ENCODE results near the gene PPP2R3B. TPM values are rescaled to one million over a fixed set of nuclear protein-coding genes. Genes with fewer than 3 reads are reported as not detected.

PPP2R3B gene
- total RNA-seq, 1 experiment from 2014 or later, result 13.8 TPM

DNA sequence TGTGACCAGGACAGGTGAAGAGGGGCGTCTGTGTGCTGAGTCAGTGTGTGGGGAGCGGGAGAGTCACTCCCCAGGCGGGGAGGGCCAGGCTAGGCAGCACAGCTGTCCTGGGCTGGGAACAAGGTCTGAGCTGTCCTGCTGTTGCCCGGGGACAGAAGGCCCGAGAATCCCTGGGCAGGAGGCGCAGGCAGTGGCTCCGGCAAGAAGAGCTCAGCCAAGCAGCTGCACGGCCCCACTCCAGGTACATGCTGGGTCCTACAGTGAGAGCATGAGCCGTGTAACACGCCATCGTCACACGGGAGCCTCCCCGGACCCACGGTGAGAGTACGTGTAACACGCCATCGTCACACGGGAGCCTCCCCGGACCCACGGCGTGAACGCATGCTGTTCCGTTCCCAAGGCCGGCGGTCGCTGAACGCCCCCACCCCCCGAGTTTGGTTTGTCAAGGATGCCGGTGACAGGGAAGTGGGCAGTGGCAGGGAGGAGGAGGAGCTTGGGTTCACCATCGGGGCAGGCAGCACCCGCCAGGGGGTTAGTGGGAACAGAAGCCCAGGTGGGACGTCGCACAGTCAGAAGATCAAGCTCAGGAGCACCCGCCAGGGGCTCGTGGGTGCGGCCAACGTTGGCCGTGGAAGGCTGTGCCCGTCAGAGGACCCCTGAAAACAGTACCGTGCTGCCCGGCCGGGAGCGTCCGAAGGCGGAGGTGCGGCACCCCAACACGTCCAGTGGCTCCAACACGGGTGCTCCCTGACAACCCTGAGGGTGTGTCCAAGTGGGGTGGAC is 15.6 kb downstream of the PPP2R3B start:
- no peak for DNase-seq (ENCODE audit: low read depth)

- no peak for DNase-seq (ENCODE audit: low read depth)
Measured at GRCh38 chrX:370244-370962, 16.3 kb downstream of the PPP2R3B start.

DNA sequence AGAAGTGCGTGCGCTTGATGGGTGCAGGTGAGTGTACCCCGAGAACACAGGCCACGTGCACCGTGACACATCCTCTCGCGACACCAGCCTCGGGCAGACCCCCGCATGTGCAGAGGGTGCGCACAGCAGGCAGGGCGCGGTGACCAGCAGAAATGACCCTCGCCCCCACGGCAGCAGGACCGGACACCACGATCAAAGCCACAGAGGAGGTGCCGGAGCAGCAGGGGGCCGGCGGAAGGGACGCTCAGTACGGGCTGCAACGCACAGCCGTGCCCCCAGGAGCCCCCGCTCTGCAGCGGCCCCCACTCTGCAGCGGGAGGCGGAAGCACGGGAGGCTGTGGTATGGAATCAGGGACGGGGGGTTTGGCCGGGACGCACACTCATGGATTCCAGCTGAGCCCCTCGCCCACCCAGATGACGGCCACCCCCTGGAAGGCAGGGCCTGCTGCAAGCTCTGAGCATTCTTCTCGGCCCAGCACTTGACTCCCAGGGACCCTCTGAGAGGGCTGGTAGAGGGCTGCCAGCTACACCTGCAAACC is 17.1 kb downstream of the PPP2R3B start:
- DNase-seq (ENCODE audit: low read depth), result no peak

DNA sequence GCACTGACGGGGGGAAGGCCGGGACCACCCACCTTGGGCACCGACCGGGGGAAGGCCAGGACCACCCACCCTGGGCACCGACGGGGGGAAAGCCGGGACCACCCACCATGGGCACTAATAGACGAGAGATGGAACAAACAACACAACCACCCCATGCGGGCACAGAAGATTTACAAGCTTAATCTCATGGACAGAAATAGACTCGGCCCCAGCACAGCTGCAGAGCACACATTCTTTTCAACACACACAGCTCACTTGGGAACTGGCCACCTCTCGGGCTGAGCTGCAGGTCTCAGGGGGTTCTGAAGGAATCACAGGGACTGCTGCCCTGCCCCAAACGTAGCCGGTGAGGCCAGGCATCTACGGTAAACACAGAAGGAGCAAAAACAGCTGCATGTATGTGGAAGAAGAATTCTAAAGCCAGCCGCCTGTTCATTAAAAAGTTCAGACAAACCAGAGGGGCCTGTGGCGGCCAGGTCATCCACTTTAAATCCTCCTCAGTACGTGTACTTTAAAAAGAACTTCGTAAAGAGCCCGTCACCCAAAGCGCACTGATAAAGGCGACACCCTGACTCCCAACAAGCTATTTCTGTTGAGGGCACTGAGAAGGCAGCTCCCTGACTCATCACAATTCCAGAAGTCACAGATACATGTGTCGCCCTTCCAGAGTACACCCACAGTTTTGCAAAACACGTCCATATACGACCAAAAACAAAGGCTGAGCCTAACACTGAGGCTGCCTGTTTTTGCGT is 17.7 kb downstream of the PPP2R3B start:
- no peak for DNase-seq (ENCODE audit: low read depth)

DNA sequence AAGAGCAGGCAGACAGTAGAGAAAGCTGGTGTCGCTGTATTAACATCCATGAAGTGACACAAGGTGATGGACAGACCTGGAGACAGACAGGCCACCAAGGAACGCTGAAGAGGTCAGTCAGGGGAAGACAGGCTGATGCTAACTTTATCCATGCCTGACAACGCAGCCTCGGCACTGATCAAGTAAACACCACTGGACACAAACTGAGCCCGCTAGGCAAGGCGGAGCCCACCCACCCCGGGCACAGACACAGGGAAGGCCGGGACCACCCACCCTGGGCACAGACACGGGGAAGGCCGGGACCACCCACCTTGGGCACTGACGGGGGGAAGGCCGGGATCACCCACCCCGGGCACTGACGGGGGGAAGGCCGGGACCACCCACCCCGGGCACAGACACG is 18.8 kb downstream of the PPP2R3B start:
- DNase-seq (ENCODE audit: low read depth), result no peak

DNA sequence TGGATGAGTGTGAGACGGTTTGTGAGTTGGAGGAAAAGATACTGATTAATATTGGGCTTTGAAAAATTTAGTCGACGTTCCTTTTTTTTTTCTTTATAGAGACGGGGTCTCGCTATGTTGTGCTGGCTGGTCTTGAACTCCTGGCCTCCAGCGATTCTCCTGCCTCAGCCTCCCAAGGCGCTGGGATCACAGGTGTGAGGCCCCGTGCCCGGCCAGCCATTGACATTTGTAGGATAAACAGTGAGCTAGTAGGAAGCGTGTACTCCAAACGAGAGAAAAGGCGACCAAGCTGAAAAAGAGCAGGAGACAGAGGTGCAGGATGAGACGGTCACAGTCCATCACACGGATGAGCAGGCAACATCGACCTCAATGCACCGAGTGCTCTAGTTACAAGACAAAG is 19.4 kb downstream of the PPP2R3B start:
- no peak for DNase-seq (ENCODE audit: low read depth)

GRCh38 chrX:363621-364375 is 22.9 kb downstream of the PPP2R3B start:
- no peak for DNase-seq (ENCODE audit: low read depth)

DNA sequence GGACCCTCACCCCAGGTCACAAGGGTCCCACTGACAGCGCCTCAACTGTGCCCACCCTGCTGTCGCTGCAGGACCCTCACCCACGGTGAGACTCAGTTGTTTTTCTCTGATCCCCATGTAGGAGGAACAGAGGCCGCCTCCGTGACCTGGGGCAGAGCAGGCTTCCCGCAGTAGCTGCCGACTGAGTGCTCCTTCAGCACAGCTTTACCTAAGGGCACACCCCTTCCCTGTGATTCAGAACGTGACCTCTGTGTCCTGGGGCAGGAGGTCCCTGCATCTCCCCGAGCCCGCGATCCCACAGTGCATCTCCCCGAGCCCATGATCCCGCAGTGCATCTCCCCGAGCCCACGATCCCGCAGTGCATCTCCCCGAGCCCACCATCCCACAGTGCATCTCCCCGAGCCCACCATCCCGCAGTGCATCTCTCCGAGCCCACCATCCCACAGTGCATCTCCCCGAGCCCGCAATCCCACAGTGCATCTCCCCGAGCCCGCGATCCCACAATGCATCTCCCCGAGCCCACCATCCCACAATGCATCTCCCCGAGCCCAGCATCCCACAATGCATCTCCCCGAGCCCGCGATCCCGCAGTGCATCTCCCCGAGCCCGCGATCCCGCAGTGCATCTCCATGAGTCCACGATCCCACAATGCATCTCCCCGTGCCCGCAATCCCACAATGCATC is 23.6 kb downstream of the PPP2R3B start:
- DNase-seq (ENCODE audit: low read depth), result no peak

- DNase-seq (ENCODE audit: low read depth), result no peak
Measured at GRCh38 chrX:362351-362750, 24.4 kb downstream of the PPP2R3B start.

DNA sequence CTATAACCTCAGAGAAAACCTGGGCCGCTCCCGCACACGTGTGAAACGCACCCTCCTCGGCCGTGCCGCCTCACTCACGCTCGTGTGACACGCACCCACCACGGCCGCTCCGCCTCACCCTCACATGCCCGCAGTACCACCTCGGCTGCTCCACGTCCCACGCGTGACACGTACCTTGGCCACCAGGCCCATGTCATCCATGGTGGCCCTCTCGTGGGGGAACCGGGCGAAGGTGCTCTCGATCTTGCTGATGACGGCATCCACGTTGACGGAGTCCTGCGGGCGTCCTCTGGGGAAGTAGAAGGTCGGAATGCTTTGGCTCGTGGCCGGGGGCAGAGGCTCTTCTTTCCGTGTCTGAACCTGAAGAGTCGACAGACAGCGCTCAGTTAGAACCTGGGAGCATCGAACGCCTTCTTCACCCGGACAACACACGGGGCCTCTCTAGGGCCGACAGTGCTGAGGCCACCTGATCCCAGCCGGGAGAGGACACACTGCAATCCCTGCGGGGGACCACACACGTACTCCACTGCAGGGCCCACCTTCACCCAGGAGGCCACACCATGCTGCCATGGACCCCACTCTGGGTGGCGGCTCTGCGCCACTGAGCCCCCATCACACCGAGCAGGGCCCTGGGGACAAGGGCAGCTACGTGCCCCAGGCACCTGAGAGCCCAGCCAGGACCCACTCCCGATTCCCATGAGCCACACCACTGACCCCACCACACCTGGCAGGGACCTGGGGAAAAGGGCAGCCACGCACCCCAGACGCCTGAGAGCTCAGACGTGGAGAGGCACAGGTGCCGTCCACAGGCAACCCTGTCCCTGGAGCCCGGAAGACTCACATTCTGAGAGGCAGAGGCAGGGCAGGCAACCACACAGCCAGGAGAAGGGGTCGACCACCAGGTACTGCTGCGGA is 25.2 kb downstream of the PPP2R3B start:
- DNase-seq (ENCODE audit: low read depth), result no peak

DNA sequence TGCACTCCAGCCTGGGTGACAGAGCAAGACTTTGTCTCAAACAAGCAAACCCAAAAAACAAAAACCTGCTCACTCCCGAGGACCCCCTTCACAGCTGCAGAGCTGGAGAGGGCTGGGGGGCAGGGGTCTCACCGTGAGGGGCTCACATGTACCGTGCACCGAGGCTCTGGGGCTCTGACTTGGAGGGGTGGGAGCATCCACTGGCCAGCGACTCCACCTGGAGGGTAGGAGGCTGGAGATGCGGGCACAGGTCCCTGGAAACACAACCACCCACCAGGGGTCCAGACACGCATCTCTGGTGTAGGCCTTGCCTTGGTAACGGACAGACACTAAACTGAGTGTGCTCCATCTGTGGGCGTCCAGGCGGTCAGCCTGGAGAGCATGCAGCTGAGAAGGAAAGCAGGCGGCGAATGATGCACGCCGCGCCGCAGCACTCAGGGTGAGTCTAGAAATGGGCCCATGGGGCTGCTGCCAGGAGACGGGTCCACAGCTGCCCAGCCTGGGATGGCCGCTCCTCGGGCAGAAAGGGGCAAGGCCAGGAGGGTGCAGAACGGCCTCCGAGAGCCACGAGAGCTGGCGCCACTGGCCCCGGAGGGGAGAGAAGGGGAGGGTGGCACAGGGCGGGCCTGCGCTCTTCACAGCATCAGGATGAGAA is 26.1 kb downstream of the PPP2R3B start:
- no peak for DNase-seq (ENCODE audit: low read depth)

- DNase-seq (ENCODE audit: low read depth), result no peak
Measured at GRCh38 chrX:358651-359143, 28.0 kb downstream of the PPP2R3B start.

- DNase-seq (ENCODE audit: low read depth), result peak; percentile 63
Measured at GRCh38 chrX:357693-358471, 28.8 kb downstream of the PPP2R3B start.

DNA sequence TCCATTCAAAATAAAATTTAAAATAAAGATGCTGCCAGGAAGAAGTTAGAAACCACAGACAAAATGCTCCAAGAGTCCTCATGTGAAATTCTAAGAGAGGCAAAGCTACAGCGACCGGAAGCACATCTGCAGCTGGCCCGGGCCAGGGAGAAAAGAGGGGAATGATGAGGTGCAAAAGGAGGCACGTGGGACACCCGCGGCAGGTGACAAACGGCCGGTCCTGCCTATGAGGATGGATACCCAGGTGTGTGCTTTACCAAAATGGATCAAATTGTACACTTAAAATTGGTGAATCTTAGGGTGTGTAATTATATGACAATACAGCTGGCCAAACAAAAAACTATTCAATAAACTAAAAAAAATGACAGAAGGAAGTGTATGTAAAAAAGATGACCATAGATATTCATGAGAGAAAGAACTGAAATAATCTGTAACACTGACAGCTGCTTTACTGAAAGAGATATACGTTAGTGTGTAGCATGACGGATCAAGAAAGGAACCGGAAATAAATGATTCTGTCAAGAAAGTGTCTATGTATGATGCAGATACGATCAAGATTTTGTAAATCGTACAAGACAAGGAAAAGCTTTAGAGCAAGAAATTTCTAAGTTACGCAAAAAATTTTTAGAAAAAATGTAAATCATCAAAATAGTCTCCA is 29.5 kb downstream of the PPP2R3B start:
- DNase-seq (ENCODE audit: low read depth), result no peak

DNA sequence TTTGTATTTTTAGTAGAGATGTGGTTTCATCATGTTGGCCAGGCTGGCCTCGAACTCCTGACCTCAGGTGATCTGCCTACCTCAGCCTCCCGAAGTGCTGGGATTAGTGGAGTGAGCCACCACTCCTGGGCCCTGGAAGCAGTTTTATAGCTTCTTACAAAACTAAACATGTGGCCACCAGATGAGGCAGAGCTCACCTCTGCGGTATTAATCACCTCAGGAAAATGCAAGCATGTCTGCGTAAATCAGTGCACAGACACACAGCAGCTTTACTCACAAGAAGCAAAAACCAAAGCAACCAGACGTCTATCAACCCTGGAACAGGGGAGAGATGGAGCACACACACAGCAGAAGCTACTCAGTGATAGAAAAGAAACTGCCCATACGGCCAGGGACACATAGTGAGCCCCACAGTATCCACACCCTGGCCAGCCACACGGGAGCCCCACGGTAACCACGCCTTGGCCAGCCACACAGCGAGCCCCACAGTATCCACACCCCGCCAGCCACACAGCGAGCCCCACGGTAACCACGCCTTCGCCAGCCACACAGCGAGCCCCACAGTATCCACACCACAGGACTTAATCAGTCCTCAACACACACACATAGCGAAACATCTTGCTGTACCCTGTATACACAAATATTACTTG is 30.2 kb downstream of the PPP2R3B start:
- peak; percentile 14 for DNase-seq (ENCODE audit: low read depth)

GRCh38 chrX:355329-356050 is 31.2 kb downstream of the PPP2R3B start:
- no peak for DNase-seq (ENCODE audit: low read depth)
